GM19467 (cell line): ENCODE measurements around the gene RNF20.
"Not testable (repeated sequence)": the region's sequence is repeated elsewhere in the genome, so short reads cannot be mapped to it uniquely, and the experiment has no call there.

Source experiments
- ATAC-seq: cut with Tn5 transposase; IDR thresholded peaks from one replicate; pipeline ENCODE4 v1.9.1; 2021; ENCODE audit warnings: mild to moderate bottlenecking, moderate library complexity; ENCODE audit not compliant: unreplicated experiment

The RNF20 gene

GRCh38 chr9:101587332-101588043, 53.8 kb downstream of the RNF20 start:
- ATAC-seq = no peak

- ATAC-seq = not testable (repeated sequence)
Measured at GRCh38 chr9:101590074-101590473, 56.4 kb downstream of the RNF20 start.

GRCh38 chr9:101590901-101591300, 57.2 kb downstream of the RNF20 start:
- no peak for ATAC-seq

- ATAC-seq = no peak
Measured at GRCh38 chr9:101591787-101592446, 58.3 kb downstream of the RNF20 start.

- no peak for ATAC-seq
Measured at GRCh38 chr9:101592788-101593187, 59.1 kb downstream of the RNF20 start.

GRCh38 chr9:101593345-101593744, 59.7 kb downstream of the RNF20 start:
- no peak for ATAC-seq

GRCh38 chr9:101594796-101595195, 61.1 kb downstream of the RNF20 start, which contains the start of gene PPP3R2:
Gene PPP3R2, minus strand, starts transcription at chr9:101594969. Its CDS starts 48 bp downstream, at chr9:101594921.
- no peak for ATAC-seq

GRCh38 chr9:101601904-101602765, 68.5 kb downstream of the RNF20 start:
- ATAC-seq = no peak

GRCh38 chr9:101604296-101604695, 70.6 kb downstream of the RNF20 start:
- no peak for ATAC-seq

- no peak for ATAC-seq
Measured at GRCh38 chr9:101605547-101605946, 71.9 kb downstream of the RNF20 start.
